Measurements from ENCODE around the gene NINJ1. TPM values are rescaled to one million over a fixed set of nuclear protein-coding genes. Genes with fewer than 3 reads are reported as not detected.

Gene NINJ1
- total RNA-seq, 1 donor from 2014 or later, result 46.6 TPM

DNA sequence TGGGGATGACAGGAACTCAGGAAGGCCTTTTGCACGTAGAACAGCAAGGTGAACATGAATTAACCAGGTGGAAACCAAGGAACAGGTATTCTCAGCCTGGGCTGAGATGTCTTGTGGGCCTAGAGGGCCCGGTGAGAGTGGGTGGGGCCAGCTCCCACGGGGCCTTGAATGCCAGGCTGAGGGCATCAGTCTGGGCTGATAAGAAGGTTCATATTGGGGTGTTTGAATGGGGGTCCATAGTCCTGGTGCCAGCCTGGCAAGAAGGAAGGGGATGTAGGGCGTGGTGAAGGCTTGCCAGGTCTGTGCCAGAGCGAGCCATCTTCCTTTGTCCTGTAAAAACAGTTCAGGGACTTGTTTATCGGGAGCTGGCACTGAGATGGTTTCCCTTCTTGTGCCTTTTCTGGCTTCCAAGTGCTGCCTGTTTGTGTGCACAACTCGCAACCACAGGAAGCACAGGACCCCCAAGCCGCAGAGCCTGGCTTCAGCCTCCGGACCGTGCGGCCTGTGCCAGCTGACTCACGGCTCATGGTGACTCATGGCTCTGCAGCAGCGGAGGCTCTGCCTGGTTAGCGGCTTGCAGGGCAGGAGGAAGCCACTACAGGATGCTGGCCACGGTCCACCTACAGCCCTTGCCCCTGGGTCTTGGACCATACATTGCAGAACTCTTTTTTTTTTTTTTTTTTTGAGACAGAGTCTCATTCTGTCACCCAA, 35.7 kb downstream of the NINJ1 start:
- intact Hi-C loops (cut with DNase I), result no loop called here
- peak overlapping the region; percentile 79 for H3K4me3 ChIP-seq
- ATAC-seq (peak; percentile 41 to 56), DNase-seq (peak; percentile 93)
- TF ChIP-seq, protein P1, sequence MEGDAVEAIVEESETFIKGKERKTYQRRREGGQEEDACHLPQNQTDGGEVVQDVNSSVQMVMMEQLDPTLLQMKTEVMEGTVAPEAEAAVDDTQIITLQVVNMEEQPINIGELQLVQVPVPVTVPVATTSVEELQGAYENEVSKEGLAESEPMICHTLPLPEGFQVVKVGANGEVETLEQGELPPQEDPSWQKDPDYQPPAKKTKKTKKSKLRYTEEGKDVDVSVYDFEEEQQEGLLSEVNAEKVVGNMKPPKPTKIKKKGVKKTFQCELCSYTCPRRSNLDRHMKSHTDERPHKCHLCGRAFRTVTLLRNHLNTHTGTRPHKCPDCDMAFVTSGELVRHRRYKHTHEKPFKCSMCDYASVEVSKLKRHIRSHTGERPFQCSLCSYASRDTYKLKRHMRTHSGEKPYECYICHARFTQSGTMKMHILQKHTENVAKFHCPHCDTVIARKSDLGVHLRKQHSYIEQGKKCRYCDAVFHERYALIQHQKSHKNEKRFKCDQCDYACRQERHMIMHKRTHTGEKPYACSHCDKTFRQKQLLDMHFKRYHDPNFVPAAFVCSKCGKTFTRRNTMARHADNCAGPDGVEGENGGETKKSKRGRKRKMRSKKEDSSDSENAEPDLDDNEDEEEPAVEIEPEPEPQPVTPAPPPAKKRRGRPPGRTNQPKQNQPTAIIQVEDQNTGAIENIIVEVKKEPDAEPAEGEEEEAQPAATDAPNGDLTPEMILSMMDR (IDR thresholded peaks at IDR 0.05), result no peak
- H3K36me3 ChIP-seq, result no peaks in the 10 kb centered on the region
- no peaks in the 10 kb centered on the region for H3K27me3 ChIP-seq (ENCODE audit: low read depth)
- H3K27ac ChIP-seq, result peak overlapping the region; percentile 88
- no peaks in the 10 kb centered on the region for H3K9me3 ChIP-seq
- peaks cover 56% of the 10 kb centered on the region for H3K4me1 ChIP-seq

DNA sequence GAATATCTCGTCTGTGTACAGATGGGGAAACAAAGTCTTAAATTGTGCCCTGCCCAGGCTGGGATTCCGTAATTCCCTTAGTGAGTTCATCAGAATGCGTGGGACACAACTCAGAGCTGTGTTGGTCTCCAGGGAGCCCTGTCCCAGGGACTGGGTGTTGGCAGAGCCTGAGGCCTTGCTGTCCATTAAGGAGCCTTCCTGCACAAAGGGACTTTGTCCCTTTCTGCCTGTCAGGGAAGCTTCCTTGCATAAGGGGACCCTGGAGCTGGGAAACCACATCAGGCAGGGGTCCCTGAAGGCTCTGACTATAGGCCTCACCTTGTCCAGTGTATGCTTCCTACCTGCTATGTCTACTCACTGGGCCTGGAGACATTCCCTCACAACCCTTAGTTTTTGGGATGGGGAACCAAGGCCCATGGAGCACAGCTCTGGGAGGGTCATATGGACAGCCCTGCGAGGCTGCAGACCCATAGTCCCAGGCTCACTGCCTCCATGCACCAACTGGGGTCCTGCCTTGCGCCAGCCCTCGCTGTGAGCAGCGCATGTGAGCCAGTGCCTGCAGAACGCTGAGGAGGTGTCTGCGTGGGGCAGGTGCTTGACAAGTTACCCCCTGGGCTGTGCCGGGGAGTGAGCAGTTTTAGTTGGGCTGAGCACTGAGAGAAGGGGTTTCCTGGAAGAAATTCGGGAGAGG, 36.4 kb downstream of the NINJ1 start:
- intact Hi-C loops (cut with DNase I), result no loop called here
- Histone ChIP-seq H3K4me3 (peak overlapping the region; percentile 79), H3K4me1 (peaks cover 63% of the 10 kb centered on the region), H3K36me3 (no peaks in the 10 kb centered on the region), H3K9me3 (no peaks in the 10 kb centered on the region), H3K27me3 (ENCODE audit: low read depth) (no peaks in the 10 kb centered on the region), H3K27ac (peak overlapping the region; percentile 88)
- TF ChIP-seq, protein P1 (IDR thresholded peaks at IDR 0.05), result no peak
- DNase-seq (peak; percentile 49), ATAC-seq (no peak)

DNA sequence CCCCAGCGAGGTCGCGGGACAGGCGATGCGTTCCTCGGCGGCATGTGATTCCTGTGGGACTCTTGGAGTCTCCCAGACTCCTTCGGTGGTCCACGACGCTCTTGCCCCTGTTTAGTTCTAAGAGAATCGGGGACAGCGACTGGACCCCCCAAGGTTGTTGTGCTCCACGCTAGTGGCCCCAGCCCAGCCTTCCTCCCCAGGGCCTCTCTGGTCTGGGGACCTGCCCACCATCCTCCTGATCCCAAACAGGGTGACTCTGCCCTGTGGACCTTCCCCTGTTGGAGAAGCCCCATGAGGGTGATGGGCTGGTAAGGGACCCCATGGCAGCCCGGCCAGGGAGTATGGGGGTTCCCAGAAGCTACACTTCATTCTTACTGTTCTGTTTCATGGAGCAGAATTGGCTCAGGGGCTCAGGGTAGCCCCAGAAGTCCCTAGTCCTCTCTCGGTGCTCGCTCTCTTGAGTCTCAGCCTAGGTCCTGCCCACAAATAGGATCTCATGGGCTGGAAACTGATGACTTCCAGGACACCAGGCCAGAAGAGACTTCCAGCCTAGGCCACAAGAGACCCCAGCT, 37.2 kb downstream of the NINJ1 start:
- Histone ChIP-seq H3K4me1 (peaks cover 68% of the 10 kb centered on the region), H3K9me3 (no peaks in the 10 kb centered on the region), H3K4me3 (peak overlapping the region; percentile 79), H3K36me3 (no peaks in the 10 kb centered on the region), H3K27ac (peak overlapping the region; percentile 88), H3K27me3 (ENCODE audit: low read depth) (no peaks in the 10 kb centered on the region)
- intact Hi-C loops (cut with DNase I), result no loop called here
- TF ChIP-seq, protein P1 (IDR thresholded peaks at IDR 0.05), result no peak
- no peak for ATAC-seq
- DNase-seq, result no peak

DNA sequence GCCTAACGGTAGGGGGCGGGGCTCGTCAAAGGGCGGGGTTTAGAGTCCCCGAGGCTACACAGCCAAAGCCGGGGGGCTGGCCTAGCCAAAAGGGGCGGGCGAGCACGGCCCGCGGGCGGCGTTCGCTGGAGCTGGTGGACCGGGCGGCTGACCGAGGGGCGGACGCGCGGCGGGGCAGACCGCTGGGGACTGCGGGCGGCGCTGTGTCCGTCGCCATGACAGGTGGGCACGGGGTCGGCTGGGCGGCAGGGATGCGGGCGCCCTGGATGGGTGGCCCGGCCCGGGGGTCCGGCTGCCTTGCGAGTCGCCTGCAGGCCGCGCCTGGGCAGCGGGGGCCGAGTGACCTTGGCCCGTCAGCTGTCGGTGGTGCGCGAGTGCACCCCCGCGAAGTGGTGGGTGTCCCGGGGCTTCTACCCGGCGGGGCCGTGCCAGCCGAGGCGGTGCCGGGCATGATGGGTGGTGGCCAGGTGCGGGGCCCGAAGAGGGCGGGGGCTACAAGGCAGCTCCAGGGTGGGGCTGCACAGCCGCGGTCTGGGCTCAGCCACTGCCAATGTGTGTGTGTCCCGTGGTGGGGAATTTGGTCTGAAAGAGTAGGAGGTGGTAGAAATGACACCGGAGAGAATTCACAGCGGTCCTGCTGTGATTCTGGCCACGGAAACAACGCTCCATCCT, 37.8 kb downstream of the NINJ1 start, which contains the start of gene CARD19:
CARD19 (plus strand) TSS at position 87 of the 672 bp plus-strand sequence; CDS start at position 216, 129 bp downstream.
- Histone ChIP-seq H3K27ac (peak within 1 kb of the TSS; percentile 95), H3K9me3 (no peaks in the 10 kb centered on the region), H3K36me3 (no peaks in the 10 kb centered on the region), H3K4me1 (peaks cover 68% of the 10 kb centered on the region), H3K27me3 (ENCODE audit: low read depth) (no peaks in the 10 kb centered on the region), H3K4me3 (peak within 1 kb of the TSS; percentile 79)
- DNase-seq, result peak; percentile 77
- TF ChIP-seq, protein P1 (IDR thresholded peaks at IDR 0.05), result no peak
- intact Hi-C loops (cut with DNase I), result no loop called here
- peak; percentile 12 to 44 for ATAC-seq
